ENCODE data around the gene ZCCHC13. TPM values are rescaled to one million over a fixed set of nuclear protein-coding genes. Genes with fewer than 3 reads are reported as not detected.

The ZCCHC13 gene
- total and polyA plus RNA-seq, 2 donors (not counting 3 experiments of a cell fraction or from before 2014, with no cell fraction given), result not detected

DNA sequence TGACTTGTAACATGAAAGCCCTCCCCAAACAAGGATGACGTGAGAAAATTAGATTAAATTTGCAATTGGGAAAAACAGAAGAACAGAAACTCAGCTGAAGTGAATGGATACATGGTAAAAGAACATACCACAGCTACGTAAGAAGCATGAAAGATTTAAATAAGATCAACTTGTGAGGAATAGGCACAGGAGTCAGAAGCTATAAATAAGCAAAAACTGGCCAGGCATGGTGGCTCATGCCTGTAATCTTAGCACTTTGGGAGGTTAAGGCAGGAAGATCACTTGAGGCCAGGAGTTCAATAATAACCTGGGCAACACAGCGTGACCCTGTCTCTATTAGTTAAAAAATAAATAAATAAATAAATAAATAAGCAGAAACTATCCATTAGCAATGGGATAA, 33.6 kb upstream of the ZCCHC13 start:
- no peak overlapping the region for H3K4me3 ChIP-seq (replicated peaks in 1 of 3; ENCODE audit: insufficient read depth in 1 of 3, low read depth in 1 of 3, low read length in 3 of 3)
- peaks cover 0 to 6% of the 10 kb centered on the region in 2 experiments for H3K36me3 ChIP-seq (ENCODE audit: control insufficient read depth in 2 of 2, extremely low read depth in 1 of 2, insufficient read depth in 2 of 2, low read length in 2 of 2)
- H3K4me1 ChIP-seq (ENCODE audit: control insufficient read depth, extremely low read depth, insufficient read depth, low read length), result no peaks in the 10 kb centered on the region
- peaks cover 17% of the 10 kb centered on the region for H3K79me2 ChIP-seq (ENCODE audit: control insufficient read depth, insufficient read depth, low read length)
- intact Hi-C loops (cut with micrococcal nuclease), result no loop called here
- no peak overlapping the region for H3K9ac ChIP-seq (replicated peaks; ENCODE audit: extremely low read depth, insufficient read depth, low read length)
- dilution Hi-C loops (cut with MboI; ENCODE audit: extremely low pct_ligation_motif_present, low sequenced_read_pairs), result no loop called here
- CTCF ChIA-PET, result interaction anchor here (1.2 kb wide), 1 partner anchor 73 kb away, joined by 4 read pairs; no protein-coding TSS in a partner anchor
- FAIRE-seq, result no peak
- H3K9me3 ChIP-seq (replicated peaks; ENCODE audit: control insufficient read depth, insufficient read depth, low read length), result no peaks in the 10 kb centered on the region
- H2AFZ ChIP-seq (ENCODE audit: low read depth, low read length), result no peak overlapping the region
- POLR2A ChIA-PET, result no interaction called here
- TF ChIP-seq GATA2 (IDR thresholded peaks at IDR 0.05; ENCODE audit: insufficient read depth, insufficient read length, low read depth, low read length) (no peak), EZH2 (IDR thresholded peaks at IDR 0.05; ENCODE audit: borderline replicate concordance, low read depth, low read length, severe bottlenecking) (no peak), FOS (IDR thresholded peaks at IDR 0.05; ENCODE audit: borderline replicate concordance, insufficient read depth, low read length) (no peak), POLR2A (IDR thresholded peaks at IDR 0.05; ENCODE audit: low read depth, low read length) (no peak), MYC (IDR thresholded peaks at IDR 0.05; ENCODE audit: low read depth, low read length) (no peak), POLR2AphosphoS5 (IDR thresholded peaks at IDR 0.05; ENCODE audit: insufficient read depth, low read depth, low read length) (no peak)
- TF ChIP-seq, protein P1, sequence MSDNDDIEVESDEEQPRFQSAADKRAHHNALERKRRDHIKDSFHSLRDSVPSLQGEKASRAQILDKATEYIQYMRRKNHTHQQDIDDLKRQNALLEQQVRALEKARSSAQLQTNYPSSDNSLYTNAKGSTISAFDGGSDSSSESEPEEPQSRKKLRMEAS (IDR thresholded peaks at IDR 0.05; ENCODE audit: insufficient read depth, insufficient read length), result no peak
- H4K20me1 ChIP-seq (replicated peaks; ENCODE audit: control insufficient read depth, extremely low read depth, insufficient read depth, low read length), result no peaks in the 10 kb centered on the region
- BruUV-seq (replicated peaks), result no TSS peak
- no peak for DNase-seq (ENCODE audit: low read depth, low spot score)
- H3K27ac ChIP-seq (ENCODE audit: insufficient read depth, low read depth, low read length), result no peak overlapping the region
- H3K9me1 ChIP-seq (replicated peaks; ENCODE audit: control insufficient read depth, extremely low read depth, insufficient read depth, low read length), result no peaks in the 10 kb centered on the region
- H3K27me3 ChIP-seq (ENCODE audit: control insufficient read depth in 2 of 2, insufficient read depth in 2 of 2, low read length in 2 of 2), result no peaks in the 10 kb centered on the region
- H3K4me2 ChIP-seq (ENCODE audit: insufficient read depth, low read length), result no peak overlapping the region

DNA sequence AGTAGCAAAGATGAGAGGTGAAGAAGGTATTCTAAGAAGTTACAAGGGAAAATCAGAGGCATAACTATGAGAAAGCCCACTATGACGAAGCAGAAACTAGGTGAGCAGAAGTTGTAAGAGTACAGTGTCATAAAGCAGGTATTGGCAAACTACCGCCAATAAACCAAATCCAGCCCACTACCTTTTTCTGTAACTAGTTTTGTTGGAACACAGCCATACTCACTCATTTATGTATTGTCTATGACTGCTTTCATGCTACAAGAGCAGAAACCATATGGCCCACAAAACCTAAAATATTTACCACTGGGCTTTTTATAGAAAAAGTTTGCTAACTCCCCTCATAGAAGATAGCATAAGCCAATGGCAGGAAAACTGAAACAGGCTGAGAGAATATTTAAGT, 31.8 kb upstream of the ZCCHC13 start:
- POLR2A ChIA-PET, result no interaction called here
- intact Hi-C loops (cut with micrococcal nuclease) (no loop called here), dilution Hi-C loops (cut with MboI; ENCODE audit: extremely low pct_ligation_motif_present, low sequenced_read_pairs) (no loop called here)
- no peaks in the 10 kb centered on the region for H3K27me3 ChIP-seq (ENCODE audit: control insufficient read depth in 2 of 2, insufficient read depth in 2 of 2, low read length in 2 of 2)
- peaks cover 2 to 6% of the 10 kb centered on the region in 2 experiments for H3K36me3 ChIP-seq (ENCODE audit: control insufficient read depth in 2 of 2, extremely low read depth in 1 of 2, insufficient read depth in 2 of 2, low read length in 2 of 2)
- H3K79me2 ChIP-seq (ENCODE audit: control insufficient read depth, insufficient read depth, low read length), result peaks cover 15% of the 10 kb centered on the region
- BruUV-seq (replicated peaks), result no TSS peak
- no peak overlapping the region for H3K4me2 ChIP-seq (ENCODE audit: insufficient read depth, low read length)
- FAIRE-seq (no peak), DNase-seq (ENCODE audit: low read depth, low spot score) (no peak)
- H3K27ac ChIP-seq (ENCODE audit: insufficient read depth, low read depth, low read length), result no peak overlapping the region
- H2AFZ ChIP-seq (ENCODE audit: low read depth, low read length), result no peak overlapping the region
- H3K9ac ChIP-seq (replicated peaks; ENCODE audit: extremely low read depth, insufficient read depth, low read length), result no peak overlapping the region
- CTCF ChIA-PET, result interaction anchor here (0.8 to 1.1 kb wide), 2 partner anchors 8 to 15 kb away, joined by 3 read pairs; no protein-coding TSS in a partner anchor
- H3K4me1 ChIP-seq (ENCODE audit: control insufficient read depth, extremely low read depth, insufficient read depth, low read length), result no peaks in the 10 kb centered on the region
- no peaks in the 10 kb centered on the region for H3K9me1 ChIP-seq (replicated peaks; ENCODE audit: control insufficient read depth, extremely low read depth, insufficient read depth, low read length)
- TF ChIP-seq POLR2A (IDR thresholded peaks at IDR 0.05; ENCODE audit: low read depth, low read length), result no peak
- TF ChIP-seq, protein P2, sequence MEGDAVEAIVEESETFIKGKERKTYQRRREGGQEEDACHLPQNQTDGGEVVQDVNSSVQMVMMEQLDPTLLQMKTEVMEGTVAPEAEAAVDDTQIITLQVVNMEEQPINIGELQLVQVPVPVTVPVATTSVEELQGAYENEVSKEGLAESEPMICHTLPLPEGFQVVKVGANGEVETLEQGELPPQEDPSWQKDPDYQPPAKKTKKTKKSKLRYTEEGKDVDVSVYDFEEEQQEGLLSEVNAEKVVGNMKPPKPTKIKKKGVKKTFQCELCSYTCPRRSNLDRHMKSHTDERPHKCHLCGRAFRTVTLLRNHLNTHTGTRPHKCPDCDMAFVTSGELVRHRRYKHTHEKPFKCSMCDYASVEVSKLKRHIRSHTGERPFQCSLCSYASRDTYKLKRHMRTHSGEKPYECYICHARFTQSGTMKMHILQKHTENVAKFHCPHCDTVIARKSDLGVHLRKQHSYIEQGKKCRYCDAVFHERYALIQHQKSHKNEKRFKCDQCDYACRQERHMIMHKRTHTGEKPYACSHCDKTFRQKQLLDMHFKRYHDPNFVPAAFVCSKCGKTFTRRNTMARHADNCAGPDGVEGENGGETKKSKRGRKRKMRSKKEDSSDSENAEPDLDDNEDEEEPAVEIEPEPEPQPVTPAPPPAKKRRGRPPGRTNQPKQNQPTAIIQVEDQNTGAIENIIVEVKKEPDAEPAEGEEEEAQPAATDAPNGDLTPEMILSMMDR (IDR thresholded peaks at IDR 0.05; ENCODE audit: extremely low read depth in 1 of 2, insufficient read depth in 1 of 2, low read depth in 1 of 2, low read length in 2 of 2), result no peak
- TF ChIP-seq, protein P1 (IDR thresholded peaks at IDR 0.05; ENCODE audit: insufficient read depth, insufficient read length), result no peak
- TF ChIP-seq POLR2AphosphoS5 (IDR thresholded peaks at IDR 0.05; ENCODE audit: insufficient read depth, low read depth, low read length), result no peak
- TF ChIP-seq FOS (IDR thresholded peaks at IDR 0.05; ENCODE audit: borderline replicate concordance, insufficient read depth, low read length), result no peak
- TF ChIP-seq EZH2 (IDR thresholded peaks at IDR 0.05; ENCODE audit: borderline replicate concordance, low read depth, low read length, severe bottlenecking), result no peak
- TF ChIP-seq GATA2 (IDR thresholded peaks at IDR 0.05; ENCODE audit: insufficient read depth, insufficient read length, low read depth, low read length), result no peak
- TF ChIP-seq MYC (IDR thresholded peaks at IDR 0.05; ENCODE audit: low read depth, low read length), result no peak
- no peak for TF ChIP-seq JUN (IDR thresholded peaks at IDR 0.05; ENCODE audit: borderline replicate concordance, insufficient read depth, insufficient read length, low read depth)
- no peaks in the 10 kb centered on the region for H4K20me1 ChIP-seq (replicated peaks; ENCODE audit: control insufficient read depth, extremely low read depth, insufficient read depth, low read length)
- H3K4me3 ChIP-seq (replicated peaks in 1 of 3; ENCODE audit: insufficient read depth in 1 of 3, low read depth in 1 of 3, low read length in 3 of 3), result no peak overlapping the region
- no peaks in the 10 kb centered on the region for H3K9me3 ChIP-seq (replicated peaks; ENCODE audit: control insufficient read depth, insufficient read depth, low read length)

Data from endothelial cell of umbilical vein (primary cell).